GM12872 (cell line): ENCODE results near the gene CHKA.

ENCODE experiments used
- TF ChIP-seq, protein P1 (sequence below): IDR thresholded peaks from 3 replicates; pipeline ENCODE4 v1.5.1; 2011; ENCODE audit warnings: low read depth, mild to moderate bottlenecking, low read length, moderate library complexity; ENCODE audit not compliant: insufficient read depth

Gene CHKA

GRCh38 chr11:68064926-68065325 is 56.3 kb downstream of the CHKA start:
- TF ChIP-seq, protein P1, sequence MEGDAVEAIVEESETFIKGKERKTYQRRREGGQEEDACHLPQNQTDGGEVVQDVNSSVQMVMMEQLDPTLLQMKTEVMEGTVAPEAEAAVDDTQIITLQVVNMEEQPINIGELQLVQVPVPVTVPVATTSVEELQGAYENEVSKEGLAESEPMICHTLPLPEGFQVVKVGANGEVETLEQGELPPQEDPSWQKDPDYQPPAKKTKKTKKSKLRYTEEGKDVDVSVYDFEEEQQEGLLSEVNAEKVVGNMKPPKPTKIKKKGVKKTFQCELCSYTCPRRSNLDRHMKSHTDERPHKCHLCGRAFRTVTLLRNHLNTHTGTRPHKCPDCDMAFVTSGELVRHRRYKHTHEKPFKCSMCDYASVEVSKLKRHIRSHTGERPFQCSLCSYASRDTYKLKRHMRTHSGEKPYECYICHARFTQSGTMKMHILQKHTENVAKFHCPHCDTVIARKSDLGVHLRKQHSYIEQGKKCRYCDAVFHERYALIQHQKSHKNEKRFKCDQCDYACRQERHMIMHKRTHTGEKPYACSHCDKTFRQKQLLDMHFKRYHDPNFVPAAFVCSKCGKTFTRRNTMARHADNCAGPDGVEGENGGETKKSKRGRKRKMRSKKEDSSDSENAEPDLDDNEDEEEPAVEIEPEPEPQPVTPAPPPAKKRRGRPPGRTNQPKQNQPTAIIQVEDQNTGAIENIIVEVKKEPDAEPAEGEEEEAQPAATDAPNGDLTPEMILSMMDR = no peak

- TF ChIP-seq, protein P1 = no peak
Observed at GRCh38 chr11:68061508-68061907, 59.7 kb downstream of the CHKA start.

GRCh38 chr11:68057807-68058206 is 63.4 kb downstream of the CHKA start:
- TF ChIP-seq, protein P1 = no peak

GRCh38 chr11:68056317-68057285 is 64.6 kb downstream of the CHKA start:
- TF ChIP-seq, protein P1 = no peak

- TF ChIP-seq, protein P1 = no peak
Observed at GRCh38 chr11:68053981-68054812, 67.0 kb downstream of the CHKA start.

DNA sequence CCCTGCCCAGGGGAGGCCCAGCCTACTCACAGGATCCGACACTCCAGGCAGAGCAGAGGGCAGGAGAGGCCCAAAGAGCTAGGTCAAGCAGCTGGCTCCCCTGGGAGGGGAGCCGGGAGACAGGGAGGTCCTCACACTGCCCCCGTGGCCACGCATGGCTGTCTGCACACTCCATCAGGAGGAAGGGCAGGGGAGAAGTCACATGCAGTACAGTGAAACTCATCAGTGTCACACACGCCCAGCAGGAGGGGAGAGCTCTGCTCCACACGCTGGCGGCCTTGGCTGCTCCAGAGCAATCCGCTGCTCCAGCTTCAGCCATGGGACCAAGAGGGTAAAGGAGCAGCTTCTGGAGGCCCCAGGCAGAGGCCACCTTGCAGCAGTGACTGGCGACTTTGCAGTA is 68.1 kb downstream of the CHKA start:
- TF ChIP-seq, protein P1 = no peak

GRCh38 chr11:68052137-68052873 is 68.9 kb downstream of the CHKA start:
- TF ChIP-seq, protein P1 = no peak
